DMS53 (cell line): ENCODE data around the gene ADAM8.
"Not testable (repeated sequence)": the region's sequence is repeated elsewhere in the genome, so short reads cannot be mapped to it uniquely, and the experiment has no call there.

Experiments
- DNase-seq: peaks from one replicate; lab custom pipeline; 2025; lab: John Stamatoyannopoulos, UW

ADAM8 gene

GRCh38 chr10:133249975-133250754 is 26.5 kb downstream of the ADAM8 start:
- DNase-seq: no peak

DNA sequence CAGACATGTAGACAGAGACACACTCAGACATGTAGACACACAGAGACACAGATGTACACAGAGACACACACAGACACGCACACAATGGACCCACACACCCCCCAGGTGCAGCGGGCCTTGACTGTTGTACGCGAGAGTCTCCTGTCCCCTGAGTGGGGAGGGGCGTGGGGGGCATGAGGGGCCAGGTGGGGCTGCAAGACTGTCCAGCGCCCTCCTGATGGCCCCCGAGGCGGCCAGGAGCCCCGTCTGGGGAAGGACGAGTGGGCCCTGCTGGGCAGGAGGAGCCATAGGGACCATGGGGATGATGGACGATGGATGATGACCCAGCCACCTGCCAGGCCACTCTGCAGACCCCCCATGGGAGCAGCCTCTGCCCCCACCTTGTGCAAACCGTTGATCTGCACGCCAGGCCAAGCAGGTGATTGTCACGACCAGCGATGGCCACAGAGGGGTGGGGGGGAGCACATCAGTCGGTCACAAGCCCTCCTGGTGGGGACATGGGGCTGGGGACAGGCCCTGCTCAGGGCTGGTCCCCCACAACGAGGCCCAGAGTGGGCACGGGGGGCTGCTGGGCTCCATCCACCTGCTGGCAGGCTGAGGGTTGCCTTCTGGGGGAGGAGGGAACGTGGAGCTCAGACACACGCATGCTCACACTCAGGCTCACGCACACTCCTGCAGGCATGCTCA is 27.4 kb downstream of the ADAM8 start:
- no peak for DNase-seq

GRCh38 chr10:133248334-133248715 is 28.3 kb downstream of the ADAM8 start:
- DNase-seq: no peak

- no peak for DNase-seq
Observed at GRCh38 chr10:133247681-133248333, 28.9 kb downstream of the ADAM8 start.

DNA sequence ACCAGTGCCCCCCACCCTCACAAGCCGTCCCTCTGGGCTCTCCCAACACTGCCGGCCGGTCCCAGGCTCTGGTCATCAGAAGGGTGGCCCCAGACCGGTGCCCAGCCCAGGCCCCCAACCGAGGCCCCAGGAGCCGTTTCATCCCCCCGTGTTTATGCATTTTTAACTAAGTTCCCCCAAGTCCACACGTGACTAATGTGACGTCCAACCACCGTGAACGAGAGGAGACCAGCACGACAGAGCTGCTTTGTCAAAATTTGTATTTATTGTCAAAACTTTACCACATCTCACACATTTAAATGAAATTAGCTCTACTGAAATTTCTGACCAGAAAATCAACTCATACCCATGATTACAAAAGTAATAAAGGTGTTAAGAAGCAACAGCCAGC is 30.4 kb downstream of the ADAM8 start:
- DNase-seq: no peak

GRCh38 chr10:133245439-133246235 is 31.0 kb downstream of the ADAM8 start:
- DNase-seq: no peak

DNA sequence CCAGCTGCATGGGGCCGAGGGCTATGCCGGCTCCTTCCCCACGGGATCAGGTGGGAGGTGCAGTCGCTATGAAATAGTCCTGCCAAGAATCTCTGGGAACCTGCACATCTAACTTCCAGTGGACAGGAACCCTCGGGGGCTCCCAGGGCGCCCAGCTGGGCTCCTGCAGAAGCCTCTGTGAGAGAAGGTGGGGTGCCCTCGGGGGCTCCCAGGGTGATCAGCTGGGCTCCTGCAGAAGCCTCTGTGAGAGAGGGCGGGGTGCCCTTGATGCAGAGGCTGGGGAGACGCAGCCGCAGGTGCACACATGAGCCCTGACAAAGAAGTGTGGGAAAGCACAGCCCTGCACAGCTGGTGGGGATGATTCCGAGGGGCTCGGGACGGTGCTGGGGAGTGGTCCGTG is 33.1 kb downstream of the ADAM8 start:
- no peak for DNase-seq

GRCh38 chr10:133242611-133243356 is 33.9 kb downstream of the ADAM8 start:
- DNase-seq: no peak

GRCh38 chr10:133241501-133242205 is 35.0 kb downstream of the ADAM8 start:
- peak; percentile 46 for DNase-seq

GRCh38 chr10:133239990-133240389 is 36.7 kb downstream of the ADAM8 start:
- DNase-seq: no peak

DNA sequence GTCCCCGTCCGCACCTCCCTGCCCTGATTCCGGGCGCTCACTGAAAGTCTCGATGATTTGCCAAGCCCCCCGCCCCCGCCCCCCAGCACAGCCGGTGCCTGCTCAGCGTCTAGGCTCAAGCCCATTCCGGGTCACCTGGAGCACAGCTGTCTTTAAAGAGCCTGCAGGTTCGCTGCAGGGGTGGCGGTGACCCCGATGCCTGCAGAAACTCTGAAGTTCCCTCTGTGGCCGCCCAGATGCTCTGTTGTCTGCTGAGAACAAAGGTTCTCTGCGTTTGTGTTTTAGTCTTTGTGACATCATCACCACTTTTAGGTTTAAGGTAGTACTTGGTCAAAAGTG is 38.2 kb downstream of the ADAM8 start:
- DNase-seq: no peak

- DNase-seq: no peak
Observed at GRCh38 chr10:133237588-133238465, 38.8 kb downstream of the ADAM8 start, which contains the start of gene VENTX. VENTX (plus strand) TSS chr10:133237855; CDS start chr10:133237915, 60 bp downstream.

- no peak for DNase-seq
Observed at GRCh38 chr10:133237241-133237587, 39.5 kb downstream of the ADAM8 start.

DNA sequence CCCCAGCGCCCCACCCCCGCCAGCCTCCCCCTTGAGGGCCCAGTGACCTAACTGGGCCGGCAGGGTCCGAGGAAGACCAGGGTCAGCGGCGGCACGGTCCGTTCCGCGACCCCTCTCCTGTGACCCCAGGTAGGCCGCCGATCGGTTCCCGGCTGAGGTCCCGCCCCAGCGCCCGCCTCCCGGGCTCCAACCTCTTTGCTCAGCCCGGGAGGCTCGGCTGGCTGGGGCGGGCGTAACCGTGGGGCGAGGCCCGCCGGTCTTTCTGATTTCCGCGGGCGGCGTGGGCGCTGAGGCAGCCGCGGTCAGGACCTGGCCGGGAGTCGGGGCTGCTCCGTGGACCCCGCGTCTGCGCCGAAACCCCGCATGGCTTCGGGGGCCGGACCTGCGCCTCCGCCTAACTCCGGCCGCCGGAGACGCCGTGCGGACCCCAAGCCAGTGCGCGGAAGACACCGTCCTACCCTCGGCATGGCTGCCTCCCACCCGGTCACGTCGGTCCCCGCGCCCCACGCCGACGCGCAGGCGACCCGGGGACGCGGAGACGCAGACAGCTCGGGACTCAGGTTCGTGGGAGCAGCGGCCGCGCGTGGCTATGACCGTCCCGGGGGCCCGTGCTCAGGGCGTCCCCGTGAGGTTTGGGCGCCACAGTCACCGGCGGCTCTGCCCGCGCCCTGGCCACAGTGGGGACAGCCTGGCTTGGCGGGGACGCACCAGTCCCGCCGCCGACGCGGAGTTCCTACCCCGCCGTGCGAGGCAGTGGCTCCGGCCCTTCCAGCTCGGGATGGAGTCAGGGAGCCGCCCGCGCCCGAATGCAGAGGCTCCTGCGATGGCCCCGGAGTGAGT is 40.0 kb downstream of the ADAM8 start:
- DNase-seq: no peak

DNA sequence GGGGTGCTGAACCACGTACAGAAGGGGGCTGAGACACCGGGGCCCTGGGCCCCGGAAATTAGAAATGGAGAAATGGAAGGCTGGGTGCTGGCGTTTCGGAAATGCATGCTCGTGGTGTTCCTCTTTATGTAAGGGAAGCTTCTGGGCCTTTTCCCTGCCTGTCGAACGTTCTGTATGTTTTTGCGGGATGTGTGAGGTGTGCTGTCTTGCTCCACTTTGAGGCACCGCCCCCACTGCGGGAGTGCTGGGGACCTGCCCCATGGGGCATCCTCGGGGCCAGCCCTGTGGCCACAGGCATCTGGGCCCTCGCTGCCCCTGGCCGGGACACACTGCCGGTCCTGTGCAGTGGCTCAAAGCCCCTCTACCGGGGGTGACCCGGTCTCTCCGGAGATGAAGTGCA is 40.7 kb downstream of the ADAM8 start:
- no peak for DNase-seq

- no peak for DNase-seq
Observed at GRCh38 chr10:133235265-133235855, 41.3 kb downstream of the ADAM8 start.

DNA sequence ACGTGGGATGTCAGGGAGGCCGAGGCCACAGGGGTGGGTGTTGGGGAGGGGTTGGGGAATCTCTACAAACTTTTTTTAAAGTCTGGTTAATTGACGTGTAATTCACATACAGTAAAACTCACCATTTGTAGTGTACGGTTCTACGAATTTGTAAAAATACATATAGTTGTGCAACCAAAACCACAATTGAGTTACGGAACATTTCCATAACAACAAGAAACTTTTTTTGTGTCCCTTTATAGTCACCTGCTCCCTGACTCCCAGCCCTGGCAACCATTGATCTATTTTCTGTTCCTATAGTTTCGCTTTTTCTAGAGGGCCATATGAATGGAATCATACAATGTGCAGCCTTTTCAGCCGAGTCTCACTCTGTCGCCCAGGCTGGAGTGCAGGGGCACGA is 41.9 kb downstream of the ADAM8 start:
- not testable (repeated sequence) for DNase-seq

GRCh38 chr10:133231946-133232574 is 44.6 kb downstream of the ADAM8 start:
- DNase-seq: no peak
